CD14-positive monocyte (primary cell): ENCODE results near the gene POLR3K. TPM values are rescaled to one million over a fixed set of nuclear protein-coding genes. Genes with fewer than 3 reads are reported as not detected.

Experiments used
- DNase-seq, 3 donors: peaks; one replicate each; pipeline ENCODE4 v3.0.0-alpha.2; 2011 to 2022
- H2AFZ ChIP-seq: 2 replicates; pipeline ENCODE4 v1.6.0; 2012; ENCODE audit warnings: mild to moderate bottlenecking, low read depth, low read length, inconsistent platforms; ENCODE audit not compliant: insufficient read depth, poor library complexity, severe bottlenecking
- H3K27ac ChIP-seq, 2 donors: 1 replicate in 1 of 2; 2 replicates in 1 of 2; pipeline ENCODE4 v1.5.1; 2012 to 2013; ENCODE audit warnings: low read length in 2 of 2, control low read depth in 1 of 2, inconsistent platforms in 1 of 2, low read depth in 1 of 2, mild to moderate bottlenecking in 1 of 2
- H3K27me3 ChIP-seq, 2 donors: one replicate each; pipeline versions ENCODE4 v1.6.0 to v1.6.1; 2011 to 2013; ENCODE audit warnings: low read length in 2 of 2; ENCODE audit not compliant: control insufficient read depth in 2 of 2, insufficient read depth in 2 of 2
- H3K36me3 ChIP-seq, 2 donors: replicated peaks in 1 of 2; 1 replicate in 1 of 2; 2 replicates in 1 of 2; pipeline versions ENCODE4 v1.5.1 to v1.6.1; 2012 to 2013; ENCODE audit warnings: low read length in 2 of 2, control low read depth in 1 of 2, inconsistent platforms in 1 of 2, mild to moderate bottlenecking in 1 of 2; ENCODE audit not compliant: insufficient read depth in 2 of 2, control insufficient read depth in 1 of 2
- H3K4me1 ChIP-seq, 2 donors: 1 replicate in 1 of 2; 2 replicates in 1 of 2; pipeline versions ENCODE4 v1.5.1 to v1.6.1; 2012 to 2013; ENCODE audit warnings: low read length in 2 of 2, control low read depth in 1 of 2, inconsistent platforms in 1 of 2, mild to moderate bottlenecking in 1 of 2, moderate library complexity in 1 of 2; ENCODE audit not compliant: insufficient read depth in 2 of 2, control insufficient read depth in 1 of 2
- H3K4me2 ChIP-seq: replicated peaks from 2 replicates; pipeline ENCODE3; 2012; ENCODE audit warnings: low read length, moderate library complexity, mild to moderate bottlenecking; ENCODE audit not compliant: poor library complexity, severe bottlenecking; ENCODE audit errors: extremely low read depth
- H3K4me3 ChIP-seq, 3 experiments: fragments of 200-600 bp in 1 of 3; sonication (generic) in 1 of 3; replicated peaks in 1 of 3; 1 replicate in 2 of 3; 2 replicates in 1 of 3; pipeline ENCODE4 v1.5.1; 2011 to 2013; ENCODE audit warnings: low read length in 3 of 3, mild to moderate bottlenecking in 3 of 3, control low read depth in 2 of 3, low read depth in 2 of 3, inconsistent platforms in 1 of 3, moderate library complexity in 1 of 3
- H3K79me2 ChIP-seq: 2 replicates; pipeline ENCODE4 v1.6.0; 2012; ENCODE audit warnings: mild to moderate bottlenecking, control low read depth, inconsistent platforms, low read length, moderate library complexity; ENCODE audit not compliant: insufficient read depth
- H3K9ac ChIP-seq: 2 replicates; pipeline ENCODE4 v1.6.0; 2017; ENCODE audit warnings: low read length, mild to moderate bottlenecking; ENCODE audit not compliant: insufficient read depth, poor library complexity, severe bottlenecking
- H3K9me3 ChIP-seq, 2 donors: replicated peaks in 1 of 2; 1 replicate in 1 of 2; 2 replicates in 1 of 2; pipeline versions ENCODE4 v1.5.1 to v1.6.1; 2012 to 2013; ENCODE audit warnings: low read length in 2 of 2, control low read depth in 1 of 2; ENCODE audit not compliant: control insufficient read depth in 1 of 2, insufficient read depth in 1 of 2
- H4K20me1 ChIP-seq: 2 replicates; pipeline ENCODE4 v1.6.0; 2012; ENCODE audit warnings: mild to moderate bottlenecking, low read length, control low read depth, moderate library complexity; ENCODE audit not compliant: insufficient read depth
- H3K27ac Mint-ChIP-seq, 7 donors: one replicate each; pipeline ENCODE4 v1.8.0; 2020; ENCODE audit warnings: mild to moderate bottlenecking in 7 of 7, mixed read lengths in 7 of 7, moderate library complexity in 6 of 7, inconsistent platforms in 2 of 7
- H3K27me3 Mint-ChIP-seq, 3 donors: one replicate each; pipeline ENCODE4 v1.8.0; 2021 to 2022; ENCODE audit warnings: low read depth in 3 of 3, mild to moderate bottlenecking in 3 of 3, mixed read lengths in 3 of 3, moderate library complexity in 3 of 3, inconsistent platforms in 1 of 3
- H3K36me3 Mint-ChIP-seq, 2 donors: one replicate each; pipeline ENCODE4 v1.8.0; 2020; ENCODE audit warnings: mixed read lengths in 2 of 2, inconsistent platforms in 1 of 2, mild to moderate bottlenecking in 1 of 2
- H3K4me1 Mint-ChIP-seq: one replicate; pipeline ENCODE4 v1.8.0; 2020; ENCODE audit warnings: mild to moderate bottlenecking, mixed read lengths
- H3K4me3 Mint-ChIP-seq, 2 donors: one replicate each; pipeline ENCODE4 v1.8.0; 2020; ENCODE audit warnings: mild to moderate bottlenecking in 2 of 2, mixed read lengths in 2 of 2, moderate library complexity in 1 of 2
- H3K9me3 Mint-ChIP-seq, 7 donors: one replicate each; pipeline ENCODE4 v1.8.0; 2020 to 2022; ENCODE audit warnings: mixed read lengths in 7 of 7, mild to moderate bottlenecking in 6 of 7, moderate library complexity in 6 of 7, inconsistent platforms in 2 of 7
- CTCF ChIP-seq: fragments of 200-600 bp; IDR thresholded peaks from one replicate; pipeline ENCODE4 v1.8.0; 2022; ENCODE audit warnings: antibody characterized with exemption, mild to moderate bottlenecking
- WGBS: methylation state at CpG from one replicate; pipeline ENCODE4 v1.1.5; 2013; ENCODE audit warnings: missing lambda C conversion rate; ENCODE audit not compliant: insufficient coverage; 5-methylcytosine and 5-hydroxymethylcytosine counted together
- intact Hi-C, 2 donors: fragments of 100-400 bp; cut with micrococcal nuclease; formaldehyde crosslinking; loops; one replicate each; pipeline versions ENCODE4 v1.15.0 to v1.15.1; 2023
- polyA plus RNA-seq, 3 donors: library from polyadenylated mRNA; depleted of rRNA in 1 of 3; unstranded in 2 of 3; stranded (reverse) in 1 of 3; fragments of 300-500 nt in 2 of 3; fragments of >200 nt in 1 of 3; fragmentation: Illumina TruSeq in 2 of 3; gene quantifications; 1 replicate in 2 of 3; 2 replicates in 1 of 3; pipeline ENCODE4 v1.2.3, GENCODE V29; 2012 to 2021

The POLR3K gene
- polyA plus RNA-seq, 3 donors: 9.9 to 20.8 (median 18.7) TPM

- H3K27ac Mint-ChIP-seq: peak overlapping the region in 1 of 7 donors; percentile 63
- no peak for TF ChIP-seq CTCF
- peaks cover 29% of the 10 kb centered on the region for H4K20me1 ChIP-seq
- H3K4me3 Mint-ChIP-seq: no peak overlapping the region
- no peaks in the 10 kb centered on the region for H3K27me3 ChIP-seq
- no peak for DNase-seq
- no peaks in the 10 kb centered on the region for H3K79me2 ChIP-seq
- no peaks in the 10 kb centered on the region for H3K9me3 ChIP-seq
- 59% methylated on average over 9 of the region's 9 CpGs for WGBS
- peaks cover 58 to 74% of the 10 kb centered on the region in 2 donors for H3K36me3 ChIP-seq
- H3K4me1 Mint-ChIP-seq: peaks cover 27% of the 10 kb centered on the region
- peaks cover 49 to 85% of the 10 kb centered on the region in 2 donors for H3K36me3 Mint-ChIP-seq
- intact Hi-C loops: no loop called here
- H3K9ac ChIP-seq: no peak overlapping the region
- no peak overlapping the region for H2AFZ ChIP-seq
- no peak overlapping the region for H3K4me3 ChIP-seq
- H3K4me2 ChIP-seq: no peak overlapping the region
- H3K4me1 ChIP-seq: peaks cover 11 to 19% of the 10 kb centered on the region in 2 donors
- H3K9me3 Mint-ChIP-seq: no peaks in the 10 kb centered on the region
- H3K27ac ChIP-seq: no peak overlapping the region
- peaks cover 0 to 4% (median 0%) of the 10 kb centered on the region in 3 donors for H3K27me3 Mint-ChIP-seq
Observed at GRCh38 chr16:85865-86264, 32.5 kb upstream of the POLR3K start.

DNA sequence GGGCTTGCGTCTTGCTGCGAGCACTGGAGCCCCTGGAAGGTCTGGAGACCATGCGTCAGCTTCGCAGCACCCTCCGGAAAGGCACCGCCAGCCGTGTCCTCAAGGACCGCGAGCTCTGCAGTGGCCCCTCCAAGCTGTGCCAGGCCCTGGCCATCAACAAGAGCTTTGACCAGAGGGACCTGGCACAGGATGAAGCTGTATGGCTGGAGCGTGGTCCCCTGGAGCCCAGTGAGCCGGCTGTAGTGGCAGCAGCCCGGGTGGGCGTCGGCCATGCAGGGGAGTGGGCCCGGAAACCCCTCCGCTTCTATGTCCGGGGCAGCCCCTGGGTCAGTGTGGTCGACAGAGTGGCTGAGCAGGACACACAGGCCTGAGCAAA is 32.0 kb upstream of the POLR3K start:
- Histone ChIP-seq H3K36me3 (peaks cover 57 to 71% of the 10 kb centered on the region in 2 donors), H3K9ac (peak overlapping the region; percentile 4), H3K27me3 (no peaks in the 10 kb centered on the region), H4K20me1 (peaks cover 29% of the 10 kb centered on the region), H3K4me3 (no peak overlapping the region), H3K79me2 (no peaks in the 10 kb centered on the region), H3K9me3 (no peaks in the 10 kb centered on the region), H2AFZ (no peak overlapping the region), H3K27ac (no peak overlapping the region), H3K4me2 (no peak overlapping the region), H3K4me1 (peaks cover 11 to 19% of the 10 kb centered on the region in 2 donors)
- no peak for TF ChIP-seq CTCF
- Mint-ChIP-seq H3K27ac (no peak overlapping the region), H3K9me3 (no peaks in the 10 kb centered on the region), H3K36me3 (peaks cover 48 to 86% of the 10 kb centered on the region in 2 donors), H3K27me3 (peaks cover 0 to 4% (median 2%) of the 10 kb centered on the region in 3 donors), H3K4me1 (peaks cover 28% of the 10 kb centered on the region), H3K4me3 (no peak overlapping the region)
- no peak for DNase-seq
- WGBS: 48% methylated on average over 17 of the region's 18 CpGs
- intact Hi-C loops: no loop called here
